Naive B cell (primary cell): ENCODE results near the gene OTUD7B. TPM values are rescaled to one million over a fixed set of nuclear protein-coding genes. Genes with fewer than 3 reads are reported as not detected.

Experiments
- ATAC-seq, 2 donors: fragments of 150-1000 bp; cut with Tn5 transposase; 2 replicates each; pipeline ENCODE4 v1.10.0; 2021; ENCODE audit warnings: low read depth in 2 of 2, mild to moderate bottlenecking in 2 of 2, moderate library complexity in 2 of 2
- DNase-seq: peaks from one replicate; pipeline ENCODE4 v3.0.0; 2022
- H3K27ac Mint-ChIP-seq, 6 donors: one replicate each; pipeline ENCODE4 v1.8.0; 2020 to 2022; ENCODE audit warnings: mild to moderate bottlenecking in 6 of 6, mixed read lengths in 6 of 6, moderate library complexity in 5 of 6, inconsistent platforms in 2 of 6
- H3K27me3 Mint-ChIP-seq, 3 donors: one replicate each; pipeline ENCODE4 v1.8.0; 2021 to 2022; ENCODE audit warnings: mixed read lengths in 3 of 3, mild to moderate bottlenecking in 1 of 3
- H3K36me3 Mint-ChIP-seq, 2 donors: one replicate each; pipeline ENCODE4 v1.8.0; 2020 to 2022; ENCODE audit warnings: mixed read lengths in 2 of 2, inconsistent platforms in 1 of 2, mild to moderate bottlenecking in 1 of 2
- H3K4me1 Mint-ChIP-seq, 3 donors: one replicate each; pipeline ENCODE4 v1.8.0; 2020 to 2022; ENCODE audit warnings: mixed read lengths in 3 of 3, inconsistent platforms in 1 of 3, mild to moderate bottlenecking in 1 of 3, moderate library complexity in 1 of 3
- H3K4me3 Mint-ChIP-seq, 8 donors: one replicate each; pipeline ENCODE4 v1.8.0; 2020 to 2022; ENCODE audit warnings: mild to moderate bottlenecking in 8 of 8, mixed read lengths in 8 of 8, moderate library complexity in 8 of 8, inconsistent platforms in 2 of 8
- H3K9me3 Mint-ChIP-seq, 7 donors: one replicate each; pipeline ENCODE4 v1.8.0; 2020 to 2022; ENCODE audit warnings: mixed read lengths in 7 of 7, mild to moderate bottlenecking in 5 of 7, inconsistent platforms in 2 of 7, moderate library complexity in 1 of 7
- polyA plus RNA-seq, 6 donors: library from polyadenylated mRNA; unstranded; fragments of 300-500 nt; fragmentation: Illumina TruSeq; gene quantifications; one replicate each; pipeline ENCODE4 v1.2.3, GENCODE V29; 2021; ENCODE audit warnings: low read depth in 6 of 6

The OTUD7B gene
- polyA plus RNA-seq, 6 donors from 2014 or later: 0.05 to 0.20 TPM; not detected in 4

DNA sequence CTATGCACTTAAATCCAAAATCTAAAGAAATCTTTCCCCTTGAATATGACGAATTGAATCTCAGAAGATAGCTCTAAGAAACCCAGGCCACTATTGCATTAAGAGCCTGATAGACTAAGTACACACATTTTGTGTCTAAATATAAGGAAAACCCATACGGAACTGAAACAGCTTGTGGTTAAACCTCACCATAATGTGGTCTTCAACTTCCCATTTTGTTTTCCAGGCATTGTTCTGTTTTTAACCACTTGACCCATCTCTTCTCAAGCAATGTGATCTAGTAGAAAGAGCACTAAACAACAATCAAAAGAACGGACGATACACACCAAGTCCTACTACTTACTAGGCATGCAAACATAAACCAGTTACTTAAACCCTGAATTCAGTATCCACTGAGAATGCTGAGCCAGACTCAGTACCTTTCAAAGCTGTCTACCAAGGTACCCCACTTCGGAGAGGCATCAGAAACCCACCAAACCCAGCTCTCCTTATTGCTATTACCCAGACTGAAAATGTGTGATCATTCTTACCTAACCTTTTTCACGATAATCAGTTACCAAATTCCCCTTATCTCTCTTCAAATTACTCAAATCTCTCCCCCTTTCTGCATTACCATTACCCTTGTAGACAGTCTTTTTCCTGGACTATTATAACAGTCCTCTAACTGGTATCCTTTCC, 12.8 kb downstream of the OTUD7B start:
- Mint-ChIP-seq H3K4me3 (peak overlapping the region; percentile 26 to 78 (median 56)), H3K9me3 (no peaks in the 10 kb centered on the region), H3K36me3 (peaks cover 0 to 3% of the 10 kb centered on the region in 2 donors), H3K4me1 (peaks cover 29 to 34% (median 31%) of the 10 kb centered on the region in 3 donors), H3K27me3 (peaks cover 57 to 63% (median 62%) of the 10 kb centered on the region in 3 donors), H3K27ac (peak overlapping the region; percentile 12 to 69 (median 44))
- peak; percentile 86 for DNase-seq
- ATAC-seq: peak; percentile 95 to 96

DNA sequence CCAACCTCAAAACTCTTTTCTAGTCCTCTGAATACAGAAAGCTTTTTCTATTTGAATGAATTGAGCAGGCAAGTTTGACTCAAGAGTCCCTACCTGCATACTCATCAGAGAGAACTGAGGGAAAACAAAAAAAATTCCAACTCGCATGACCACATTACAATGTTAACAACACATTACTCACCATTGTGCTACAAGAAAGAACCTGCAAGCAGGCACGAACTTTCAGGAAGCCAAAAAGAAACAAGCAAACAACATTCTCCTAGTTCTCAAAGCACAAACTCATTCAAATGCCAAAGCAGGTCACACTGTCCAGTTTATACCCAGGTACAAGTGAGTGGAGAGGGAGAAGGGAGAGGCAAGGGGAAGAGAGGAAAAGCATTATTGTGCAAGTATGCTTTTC, 14.6 kb downstream of the OTUD7B start:
- Mint-ChIP-seq H3K27me3 (peaks cover 49 to 59% (median 55%) of the 10 kb centered on the region in 3 donors), H3K9me3 (no peaks in the 10 kb centered on the region), H3K4me3 (no peak overlapping the region), H3K36me3 (peaks cover 0 to 3% of the 10 kb centered on the region in 2 donors), H3K4me1 (peaks cover 28 to 31% (median 29%) of the 10 kb centered on the region in 3 donors), H3K27ac (no peak overlapping the region)
- ATAC-seq (no peak), DNase-seq (no peak)

DNA sequence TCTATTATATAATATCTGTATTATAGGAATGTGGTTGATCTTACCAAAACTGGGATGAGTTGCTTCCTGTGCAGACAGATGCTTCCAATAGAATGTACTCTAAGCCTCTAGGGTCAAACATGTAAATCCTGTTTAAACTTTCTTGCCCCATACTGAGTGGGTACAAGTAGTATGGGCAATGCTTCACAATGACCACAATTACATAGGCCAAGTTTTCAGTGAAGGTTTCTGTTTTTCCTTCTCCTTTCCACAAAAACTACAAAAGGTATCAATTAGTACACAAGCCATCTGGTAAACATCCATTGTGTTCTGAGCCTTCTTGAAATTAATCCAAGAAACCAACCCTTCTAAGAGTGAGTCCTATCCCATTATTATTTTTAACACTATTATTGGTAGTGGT, 16.8 kb downstream of the OTUD7B start:
- Mint-ChIP-seq H3K27ac (no peak overlapping the region), H3K9me3 (peaks cover 0 to 2% (median 0%) of the 10 kb centered on the region in 7 donors)
- ATAC-seq: no peak

DNA sequence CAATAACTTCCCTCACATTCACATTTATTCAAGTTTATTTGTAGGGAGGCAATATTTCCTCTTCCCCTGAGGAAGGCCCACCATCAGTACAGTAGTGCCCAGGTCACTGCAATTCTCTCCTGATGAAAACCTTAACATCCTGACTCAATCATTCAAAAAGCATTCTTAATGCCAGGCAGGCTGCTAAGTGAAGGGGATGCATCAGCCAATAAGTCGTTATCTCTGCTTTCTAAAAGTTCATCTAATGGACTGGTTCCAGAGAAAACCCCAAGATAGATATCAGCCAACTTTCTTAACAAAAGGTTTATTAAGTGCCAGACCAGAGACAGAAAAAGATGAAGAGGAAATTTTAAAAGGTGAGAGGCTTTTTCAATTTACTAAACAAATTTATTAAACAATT, 17.3 kb downstream of the OTUD7B start:
- Mint-ChIP-seq H3K27me3 (peaks cover 34 to 56% (median 53%) of the 10 kb centered on the region in 3 donors), H3K36me3 (peaks cover 0 to 3% of the 10 kb centered on the region in 2 donors), H3K9me3 (peaks cover 0 to 2% (median 0%) of the 10 kb centered on the region in 7 donors), H3K27ac (no peak overlapping the region), H3K4me3 (no peak overlapping the region), H3K4me1 (peaks cover 19 to 27% (median 22%) of the 10 kb centered on the region in 3 donors)
- DNase-seq (no peak), ATAC-seq (no peak)

More for the DNA sequence above, 16.8 kb downstream of the OTUD7B start:
- Mint-ChIP-seq H3K27me3 (peaks cover 36 to 57% (median 52%) of the 10 kb centered on the region in 3 donors), H3K36me3 (peaks cover 0 to 3% of the 10 kb centered on the region in 2 donors), H3K4me1 (peaks cover 24 to 31% (median 25%) of the 10 kb centered on the region in 3 donors), H3K4me3 (no peak overlapping the region)
- no peak for DNase-seq

DNA sequence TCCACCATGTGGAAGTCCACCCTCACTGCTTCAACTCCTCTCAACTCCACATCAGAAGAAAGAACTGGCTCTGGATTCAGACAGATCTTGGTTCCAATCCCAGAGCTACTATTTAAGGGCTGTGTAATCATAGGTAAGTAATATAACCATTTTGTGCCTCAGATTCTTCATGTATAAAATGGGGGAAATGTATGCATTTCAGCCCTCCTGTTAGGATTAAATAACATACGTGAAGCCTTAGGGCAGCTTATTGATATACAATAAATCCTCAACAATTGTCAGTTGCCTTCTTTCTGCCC, 23.3 kb downstream of the OTUD7B start:
- peaks cover 0 to 2% (median 0%) of the 10 kb centered on the region in 7 donors for H3K9me3 Mint-ChIP-seq
- H3K27ac Mint-ChIP-seq: no peak overlapping the region
- H3K4me3 Mint-ChIP-seq: no peak overlapping the region
- no peak for ATAC-seq
- no peak for DNase-seq
- peaks cover 69 to 87% (median 70%) of the 10 kb centered on the region in 3 donors for H3K27me3 Mint-ChIP-seq
- H3K4me1 Mint-ChIP-seq: no peaks in the 10 kb centered on the region
- no peaks in the 10 kb centered on the region for H3K36me3 Mint-ChIP-seq

DNA sequence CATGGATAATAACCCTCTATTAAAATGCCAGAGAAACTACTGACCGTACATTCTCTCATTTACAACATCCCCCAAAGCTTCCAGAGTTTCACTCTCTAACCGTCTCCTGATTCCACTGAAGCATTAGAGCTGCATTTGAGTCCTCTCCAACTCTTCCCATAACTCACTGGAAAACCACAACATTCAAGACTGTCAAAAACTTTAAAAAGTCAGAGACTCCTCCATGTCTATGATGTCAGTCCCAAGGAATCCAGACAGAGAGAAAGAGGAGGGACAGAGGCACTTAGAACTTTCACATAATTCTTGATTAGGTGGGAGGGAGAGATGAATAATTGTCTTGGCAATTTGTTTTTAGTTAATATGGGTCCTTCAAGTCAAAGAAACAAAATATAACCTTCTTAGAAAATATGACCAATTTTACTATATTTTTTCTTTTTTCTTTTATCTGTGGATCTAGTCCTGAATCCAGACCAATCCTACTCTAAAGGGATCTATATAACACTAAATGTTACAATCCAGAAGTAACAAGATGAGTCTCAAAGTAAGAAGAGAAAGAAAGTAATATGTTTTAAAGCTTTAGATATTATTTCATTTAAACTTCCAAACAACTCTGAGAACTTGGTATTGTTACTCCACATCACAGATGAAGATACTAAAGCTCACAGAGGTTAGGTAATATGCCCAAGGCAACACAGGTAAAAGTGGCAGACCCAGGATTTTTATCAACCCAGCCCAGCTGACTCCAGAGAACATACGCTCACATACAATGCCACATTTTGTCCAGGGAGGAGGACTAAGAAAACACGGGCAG, 23.8 kb downstream of the OTUD7B start:
- no peaks in the 10 kb centered on the region for H3K4me1 Mint-ChIP-seq
- DNase-seq (no peak), ATAC-seq (no peak)
- H3K27ac Mint-ChIP-seq: no peak overlapping the region
- peaks cover 66 to 87% (median 72%) of the 10 kb centered on the region in 3 donors for H3K27me3 Mint-ChIP-seq
- H3K9me3 Mint-ChIP-seq: peaks cover 0 to 2% (median 0%) of the 10 kb centered on the region in 7 donors
- no peaks in the 10 kb centered on the region for H3K36me3 Mint-ChIP-seq
- H3K4me3 Mint-ChIP-seq: no peak overlapping the region

DNA sequence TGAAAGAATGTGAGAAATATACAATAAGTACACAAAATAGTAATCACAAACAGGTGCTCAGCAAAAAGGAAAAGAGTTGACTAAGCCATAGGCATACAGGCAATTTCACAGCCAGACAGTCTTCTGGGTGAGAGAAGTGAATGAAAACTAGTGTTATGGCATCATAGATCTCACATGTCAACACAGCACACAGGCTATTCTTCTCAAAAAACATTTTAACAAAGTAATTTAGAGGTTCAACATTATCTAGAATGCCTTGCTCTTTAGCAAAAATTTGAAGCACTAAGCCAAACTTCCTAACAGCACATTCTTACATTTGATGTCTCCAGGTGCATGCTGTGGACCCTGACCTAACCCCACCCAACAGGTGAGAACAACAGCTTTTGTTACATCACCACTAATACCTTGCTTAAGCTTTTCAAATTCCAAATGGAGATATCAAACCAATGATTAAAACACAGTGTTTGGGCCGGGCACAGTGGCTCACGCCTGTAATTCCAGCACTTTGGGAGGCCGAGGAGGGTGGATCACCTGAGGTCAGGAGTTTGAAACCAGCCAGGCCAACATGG, 30.5 kb downstream of the OTUD7B start:
- no peak for ATAC-seq
- Mint-ChIP-seq H3K9me3 (no peaks in the 10 kb centered on the region), H3K4me3 (peak overlapping the region in 1 of 8 donors; percentile 16), H3K36me3 (peaks cover 0 to 7% of the 10 kb centered on the region in 2 donors), H3K4me1 (peaks cover 0 to 4% (median 0%) of the 10 kb centered on the region in 3 donors), H3K27ac (no peak overlapping the region), H3K27me3 (peaks cover 62 to 76% (median 68%) of the 10 kb centered on the region in 3 donors)
- no peak for DNase-seq

DNA sequence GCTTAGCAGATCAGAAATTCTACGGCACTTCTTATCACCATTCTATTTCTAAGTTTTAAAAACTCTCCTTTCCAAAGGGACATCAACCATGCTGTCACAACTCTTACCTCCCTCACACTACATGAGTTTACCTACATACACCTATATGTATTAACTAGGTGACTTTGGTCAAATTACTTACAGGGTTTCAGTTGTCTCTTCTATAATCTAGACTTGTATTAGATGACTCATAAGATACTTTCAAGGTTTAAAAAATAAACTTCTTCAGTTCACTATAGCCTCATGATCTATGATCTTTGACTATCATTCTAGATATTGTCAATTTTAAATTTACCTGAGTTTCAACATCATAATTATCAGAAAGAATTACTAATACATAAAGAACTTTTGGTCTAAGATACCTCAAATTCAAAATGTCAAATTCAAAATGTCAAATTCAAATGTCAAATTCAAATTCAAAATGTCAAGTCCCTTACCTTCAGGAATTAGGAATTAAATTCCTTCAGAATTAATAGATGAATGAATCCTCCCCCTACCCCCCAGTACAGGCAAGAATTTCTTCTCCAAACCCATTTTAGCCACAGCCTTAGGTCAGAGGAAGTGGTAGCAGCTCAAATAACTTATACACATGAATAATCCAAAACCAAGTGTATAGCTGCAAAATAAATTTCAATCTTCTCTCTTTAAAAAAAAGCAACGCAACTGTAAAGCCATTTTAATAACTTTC, 31.1 kb downstream of the OTUD7B start:
- peaks cover 59 to 74% (median 66%) of the 10 kb centered on the region in 3 donors for H3K27me3 Mint-ChIP-seq

DNA sequence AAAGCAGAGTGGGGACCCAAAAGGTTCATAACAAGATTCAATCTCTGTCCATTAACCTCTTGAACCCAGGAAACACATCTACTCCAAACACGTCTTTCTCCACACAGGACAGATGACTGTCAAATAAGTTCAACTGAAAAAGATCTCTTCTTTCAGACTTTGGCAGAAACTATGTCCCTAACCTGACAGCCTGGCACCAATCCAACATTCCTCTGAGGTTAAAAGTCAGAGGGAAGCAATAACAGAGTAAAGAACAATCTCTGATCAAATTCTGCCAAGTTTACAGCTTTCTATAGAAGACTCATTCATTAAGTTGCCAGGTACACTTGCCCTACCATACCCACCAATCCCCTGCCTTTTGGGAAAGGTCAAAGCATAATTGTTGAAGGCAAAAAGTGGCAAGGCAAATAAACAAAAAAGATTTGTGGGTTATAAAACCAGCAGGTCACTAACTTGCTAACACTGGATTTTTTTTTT, 31.9 kb downstream of the OTUD7B start:
- DNase-seq (no peak), ATAC-seq (no peak)
- Mint-ChIP-seq H3K9me3 (no peaks in the 10 kb centered on the region), H3K27me3 (peaks cover 51 to 70% (median 58%) of the 10 kb centered on the region in 3 donors), H3K4me1 (peaks cover 0 to 4% (median 0%) of the 10 kb centered on the region in 3 donors), H3K4me3 (no peak overlapping the region), H3K27ac (no peak overlapping the region), H3K36me3 (peaks cover 0 to 8% of the 10 kb centered on the region in 2 donors)

More for the DNA sequence above, 31.1 kb downstream of the OTUD7B start:
- Mint-ChIP-seq H3K36me3 (peaks cover 0 to 8% of the 10 kb centered on the region in 2 donors), H3K9me3 (no peaks in the 10 kb centered on the region), H3K4me3 (no peak overlapping the region), H3K27ac (no peak overlapping the region), H3K4me1 (peaks cover 0 to 4% (median 0%) of the 10 kb centered on the region in 3 donors)
- DNase-seq (no peak), ATAC-seq (no peak)

DNA sequence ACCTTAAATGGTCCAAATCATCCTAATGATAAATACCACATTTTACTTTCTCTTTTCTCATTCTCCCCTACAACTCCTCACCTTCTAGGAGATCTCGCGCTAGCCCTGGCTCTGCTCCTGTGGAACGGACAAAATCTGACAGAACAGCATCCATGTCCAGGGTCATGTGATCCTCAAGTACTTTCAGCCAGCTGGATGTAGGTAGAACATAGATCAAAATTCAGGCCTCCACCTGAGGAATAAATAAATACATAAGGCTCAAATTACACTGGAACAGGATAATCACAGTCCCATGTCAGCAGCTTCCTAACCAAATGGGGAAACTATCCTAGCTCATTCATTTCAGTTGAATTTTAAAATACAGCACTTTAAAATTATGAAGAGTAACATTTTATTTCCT, 33.2 kb downstream of the OTUD7B start:
- no peak for DNase-seq
- H3K9me3 Mint-ChIP-seq: no peaks in the 10 kb centered on the region
- no peak overlapping the region for H3K27ac Mint-ChIP-seq
- ATAC-seq: no peak
- no peak overlapping the region for H3K4me3 Mint-ChIP-seq
- peaks cover 39 to 60% (median 45%) of the 10 kb centered on the region in 3 donors for H3K27me3 Mint-ChIP-seq
- peaks cover 0 to 8% of the 10 kb centered on the region in 2 donors for H3K36me3 Mint-ChIP-seq
- H3K4me1 Mint-ChIP-seq: peaks cover 0 to 4% (median 0%) of the 10 kb centered on the region in 3 donors

DNA sequence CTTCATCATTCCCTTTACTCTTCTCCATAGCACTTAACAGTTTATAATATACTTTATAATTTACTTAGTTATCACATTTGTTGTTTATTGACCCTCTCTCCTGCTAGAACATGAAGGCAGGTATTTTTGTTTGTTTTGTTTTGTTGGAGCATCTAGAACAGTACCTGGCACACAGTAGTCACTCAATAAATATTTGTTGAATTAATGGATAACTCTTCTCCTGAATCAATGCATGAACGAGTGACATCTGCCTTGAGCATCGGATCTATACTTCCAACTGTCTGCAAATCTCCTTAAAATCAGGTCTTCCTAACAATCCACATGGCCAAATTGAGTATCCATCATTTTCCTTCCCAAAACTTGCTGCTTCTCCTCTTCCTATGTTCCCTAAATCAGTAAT, 38.0 kb downstream of the OTUD7B start:
- no peaks in the 10 kb centered on the region for H3K9me3 Mint-ChIP-seq
- H3K27ac Mint-ChIP-seq: no peak overlapping the region
- peaks cover 0 to 8% of the 10 kb centered on the region in 2 donors for H3K36me3 Mint-ChIP-seq
- DNase-seq: no peak
- peaks cover 17 to 38% (median 20%) of the 10 kb centered on the region in 3 donors for H3K27me3 Mint-ChIP-seq
- H3K4me3 Mint-ChIP-seq: no peak overlapping the region
- no peak for ATAC-seq
- peaks cover 0 to 4% (median 0%) of the 10 kb centered on the region in 3 donors for H3K4me1 Mint-ChIP-seq

DNA sequence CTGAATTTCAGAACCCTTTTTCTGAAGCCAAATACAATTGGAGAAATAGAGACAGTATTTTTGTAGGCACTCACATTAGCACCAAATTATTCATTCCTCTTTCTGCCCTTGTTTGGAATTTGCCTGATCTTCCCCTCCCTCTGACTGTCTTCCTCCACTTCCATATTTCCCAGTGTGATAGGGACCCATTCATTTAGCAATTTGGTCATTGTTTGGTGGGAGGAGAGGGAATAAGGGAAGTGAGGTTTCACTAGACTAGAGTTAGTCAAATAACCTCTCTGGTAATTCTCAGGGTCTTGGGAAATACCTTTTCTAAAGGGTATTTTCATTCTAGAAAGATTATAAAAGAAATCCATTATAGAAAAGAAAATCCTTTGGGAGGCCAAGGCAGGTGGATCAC, 42.9 kb downstream of the OTUD7B start:
- Mint-ChIP-seq H3K9me3 (no peaks in the 10 kb centered on the region), H3K36me3 (peaks cover 0 to 8% of the 10 kb centered on the region in 2 donors), H3K27ac (no peak overlapping the region), H3K4me3 (no peak overlapping the region), H3K27me3 (peaks cover 8 to 24% (median 18%) of the 10 kb centered on the region in 3 donors), H3K4me1 (peaks cover 0 to 3% (median 0%) of the 10 kb centered on the region in 3 donors)
- no peak for DNase-seq
- ATAC-seq: no peak

DNA sequence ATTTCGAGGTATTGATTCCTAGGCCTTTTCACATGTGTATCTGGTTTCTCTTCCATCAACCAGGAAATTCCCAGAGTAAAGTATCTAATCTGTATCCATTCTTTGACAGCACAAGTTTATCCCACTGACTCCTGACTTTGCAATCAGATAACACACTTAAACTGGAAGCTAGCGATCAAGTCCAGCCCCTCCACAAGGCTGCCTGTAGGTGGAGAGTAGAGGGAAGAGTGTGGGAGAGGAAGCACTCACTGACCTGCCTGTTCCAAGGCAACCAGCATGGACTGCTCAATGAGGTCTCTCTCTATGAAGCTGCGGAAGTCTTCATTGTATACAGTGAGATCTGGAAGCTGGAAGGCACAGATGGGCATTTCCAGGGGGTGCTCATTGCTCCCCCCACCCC, 43.5 kb downstream of the OTUD7B start:
- H3K27me3 Mint-ChIP-seq: peaks cover 8 to 24% (median 18%) of the 10 kb centered on the region in 3 donors
- ATAC-seq (no peak), DNase-seq (no peak)
- H3K27ac Mint-ChIP-seq: no peak overlapping the region
- peaks cover 0 to 5% (median 0%) of the 10 kb centered on the region in 3 donors for H3K4me1 Mint-ChIP-seq
- H3K36me3 Mint-ChIP-seq: peaks cover 0 to 8% of the 10 kb centered on the region in 2 donors
- H3K4me3 Mint-ChIP-seq: no peak overlapping the region
- H3K9me3 Mint-ChIP-seq: no peaks in the 10 kb centered on the region
